ENCODE measurements around the gene GHRHR.

Gene GHRHR

GRCh38 chr7:30987178-30987577, 23.4 kb downstream of the GHRHR start:
- no peak for DNase-seq

GRCh38 chr7:30987936-30988335, 24.2 kb downstream of the GHRHR start:
- no peak for DNase-seq

GRCh38 chr7:30988351-30989005, 24.7 kb downstream of the GHRHR start:
- DNase-seq = peak; percentile 58

GRCh38 chr7:30989008-30989823, 25.5 kb downstream of the GHRHR start:
- DNase-seq = no peak

- DNase-seq = no peak
Observed at GRCh38 chr7:30989824-30990672, 26.3 kb downstream of the GHRHR start.

GRCh38 chr7:30990673-30991170, 27.0 kb downstream of the GHRHR start:
- no peak for DNase-seq

- DNase-seq = peak; percentile 3
Observed at GRCh38 chr7:30992414-30992813, 28.7 kb downstream of the GHRHR start.

GRCh38 chr7:30994206-30995100, 30.7 kb downstream of the GHRHR start:
- DNase-seq = no peak

- peak; percentile 71 for DNase-seq
Observed at GRCh38 chr7:30995536-30995935, 31.8 kb downstream of the GHRHR start.

- DNase-seq = peak; percentile 50
Observed at GRCh38 chr7:30996256-30996655, 32.5 kb downstream of the GHRHR start.

GRCh38 chr7:30996883-30997282, 33.1 kb downstream of the GHRHR start:
- DNase-seq = no peak

- DNase-seq = no peak
Observed at GRCh38 chr7:30997316-30997715, 33.6 kb downstream of the GHRHR start.

GRCh38 chr7:30998180-30998579, 34.4 kb downstream of the GHRHR start:
- DNase-seq = no peak

GRCh38 chr7:31000161-31000693, 36.5 kb downstream of the GHRHR start:
- DNase-seq = peak; percentile 72

GRCh38 chr7:31000779-31001178, 37.0 kb downstream of the GHRHR start:
- DNase-seq = no peak

- no peak for DNase-seq
Observed at GRCh38 chr7:31002256-31002655, 38.5 kb downstream of the GHRHR start.

GRCh38 chr7:31003097-31003496, 39.3 kb downstream of the GHRHR start:
- no peak for DNase-seq

- no peak for DNase-seq
Observed at GRCh38 chr7:31003721-31004120, 40.0 kb downstream of the GHRHR start.

- DNase-seq = no peak
Observed at GRCh38 chr7:31004393-31004792, 40.6 kb downstream of the GHRHR start.

GRCh38 chr7:31006857-31007256, 43.1 kb downstream of the GHRHR start:
- no peak for DNase-seq

- no peak for DNase-seq
Observed at GRCh38 chr7:31007634-31008033, 43.9 kb downstream of the GHRHR start.

- no peak for DNase-seq
Observed at GRCh38 chr7:31014826-31015225, 51.1 kb downstream of the GHRHR start.
